Measurements from ENCODE around the gene ZNF518A. TPM values are rescaled to one million over a fixed set of nuclear protein-coding genes. Genes with fewer than 3 reads are reported as not detected.
A peak's percentile ranks its signal among the peaks of the same experiment; 100 is the strongest.

Gene ZNF518A
- total and polyA plus RNA-seq, 9 of the 15 experiments (the other 6 are each of a cell fraction or from before 2014, with no cell fraction given), result 6.3 to 30.0 (median 17.4) TPM

GRCh38 chr10:96129387-96130325 lies at the start of gene ZNF518A (continued):
- 0 out of 4 replicates have a peak, but pooled peaks have one; percentile 70 to 72 for TF ChIP-seq UBTF (IDR thresholded peaks at IDR 0.05; ENCODE audit: borderline replicate concordance in 1 of 2, low read depth in 2 of 2, low read length in 2 of 2)
- TF ChIP-seq ZFX (CRISPR knock-in tag; IDR thresholded peaks at IDR 0.05), result peak; percentile 95
- no peak for TF ChIP-seq ZNF347 (CRISPR knock-in tag; IDR thresholded peaks at IDR 0.05; ENCODE audit: low read depth)
- TF ChIP-seq USF2 (CRISPR knock-in tag; IDR thresholded peaks at IDR 0.05), result no peak
- peak; percentile 41; the same call in 1 of the 2 replicates for TF ChIP-seq JUND (IDR thresholded peaks at IDR 0.05; ENCODE audit: borderline replicate concordance, low read depth, low read length)
- no peak; the same call in 2 of the 3 replicates for TF ChIP-seq JUND (tag; IDR thresholded peaks at IDR 0.05; ENCODE audit: borderline replicate concordance, low read depth, low read length)
- no peak for TF ChIP-seq FOXP4 (CRISPR knock-in tag; IDR thresholded peaks at IDR 0.05; ENCODE audit: borderline replicate concordance)
- TF ChIP-seq ZNF24 (IDR thresholded peaks at IDR 0.05), result peak; percentile 28; the same call in 1 of the 2 replicates
- TF ChIP-seq RBBP5 (IDR thresholded peaks at IDR 0.05; ENCODE audit: borderline replicate concordance, insufficient read depth, low read length, poor library complexity, severe bottlenecking), result peak; percentile 83
- 0 out of 4 replicates have a peak, but pooled peaks of 1 of the 2 experiments have one; percentile 34 for TF ChIP-seq KDM4B (IDR thresholded peaks at IDR 0.05; ENCODE audit: borderline replicate concordance in 2 of 2, low read depth in 1 of 2)
- no peak for TF ChIP-seq ZNF3 (CRISPR knock-in tag; IDR thresholded peaks at IDR 0.05)
- TF ChIP-seq MAX (CRISPR knock-in tag; IDR thresholded peaks at IDR 0.05), result peak; percentile 79
- TF ChIP-seq FOSL1 (tag; conservative IDR thresholded peaks at IDR 0.05), result 0 out of 2 replicates have a peak, but pooled peaks have one; percentile 12
- no peak for TF ChIP-seq CC2D1A (IDR thresholded peaks at IDR 0.05)
- TF ChIP-seq GABPB1 (CRISPR knock-in tag; IDR thresholded peaks at IDR 0.05), result peak; percentile 84; the same call in 1 of the 2 replicates
- TF ChIP-seq ZNF589 (CRISPR knock-in tag; IDR thresholded peaks at IDR 0.05; ENCODE audit: low read depth), result peak; percentile 79
- TF ChIP-seq POLR2A (conservative IDR thresholded peaks at IDR 0.05), result peak; percentile 96
- TF ChIP-seq SREBF1 (IDR thresholded peaks at IDR 0.05; ENCODE audit: borderline replicate concordance, low read depth, low read length), result no peak; the same call in 1 of the 2 replicates
- peak; percentile 86 for TF ChIP-seq TAF9B (IDR thresholded peaks at IDR 0.05; ENCODE audit: partially characterized antibody)
- TF ChIP-seq FOXA3 (CRISPR knock-in tag; conservative IDR thresholded peaks at IDR 0.05 in 1 of 2, IDR thresholded peaks at IDR 0.05 in 1 of 2), result no peak
- TF ChIP-seq KDM1A (IDR thresholded peaks at IDR 0.05), result no peak
